Stimulated activated CD4-positive, alpha-beta T cell treated with anti-CD3 and anti-CD28 coated beads, Interleukin-15, amount 100 ng/mL, for 1 hour (primary cell): ENCODE results near the gene C1QTNF12.

Experiments
- DNase-seq, 2 donors: peaks; one replicate each; pipeline ENCODE4 v3.0.0-alpha.2; 2020; ENCODE audit warnings: low read depth in 1 of 2, low spot score in 1 of 2

C1QTNF12 gene

DNA sequence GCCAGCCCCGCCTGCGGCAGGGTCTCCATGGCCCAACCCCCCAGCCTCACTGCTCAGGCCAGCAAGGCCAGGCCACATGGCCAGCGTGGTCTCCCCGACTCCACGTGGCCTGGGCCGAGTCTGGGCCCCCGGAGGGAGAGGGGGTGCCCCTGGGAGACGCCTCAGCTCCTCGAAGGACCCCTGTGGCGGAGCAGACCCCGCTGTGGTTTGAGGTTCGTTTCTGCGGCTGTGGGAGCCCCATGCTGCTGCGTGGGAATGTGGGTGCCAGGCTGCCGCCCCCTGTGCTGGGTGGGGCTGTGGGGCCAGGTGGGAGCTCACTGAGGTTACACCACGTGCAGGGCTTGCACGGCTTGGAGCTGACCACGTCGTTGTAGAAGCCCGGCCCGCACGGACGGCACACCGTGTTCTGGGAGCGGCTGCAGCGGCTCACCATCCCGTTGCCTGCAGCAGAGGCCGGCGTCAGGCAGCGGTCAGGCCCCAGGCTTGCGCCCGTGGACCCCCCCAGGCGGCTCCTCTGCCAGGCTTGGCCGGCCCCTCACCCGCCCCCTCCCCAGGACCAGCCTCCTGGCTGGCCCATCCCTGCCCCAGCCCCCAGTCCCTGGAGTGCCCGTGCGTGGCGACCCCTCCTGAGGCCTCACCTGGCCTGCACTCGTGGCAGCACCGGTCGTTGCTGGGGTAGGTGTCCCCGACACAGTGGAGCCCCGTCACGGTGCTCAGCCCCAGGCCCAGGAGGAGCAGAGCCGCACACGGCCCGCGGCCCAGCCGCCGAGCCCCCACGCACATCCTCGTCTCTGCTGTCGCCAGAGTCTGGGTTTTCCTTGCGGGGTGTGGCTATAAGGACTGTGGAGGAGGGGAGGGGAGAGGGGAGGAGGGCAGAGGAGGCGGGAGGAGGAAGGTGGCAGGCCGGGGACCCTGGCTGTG, 32.9 kb downstream of the C1QTNF12 start, which contains the start of gene TNFRSF4:
TNFRSF4 (minus strand) TSS at position 809 of the 921 bp plus-strand sequence; CDS start at position 783, 26 bp downstream.
- peak in 1 of 2 donors; percentile 53 for DNase-seq

GRCh38 chr1:1212780-1213344, 33.7 kb downstream of the C1QTNF12 start:
- DNase-seq = no peak

- no peak for DNase-seq
Measured at GRCh38 chr1:1211541-1212441, 34.7 kb downstream of the C1QTNF12 start.

GRCh38 chr1:1210726-1211540, 35.6 kb downstream of the C1QTNF12 start:
- no peak for DNase-seq

- no peak for DNase-seq
Measured at GRCh38 chr1:1208713-1209433, 37.6 kb downstream of the C1QTNF12 start.

- DNase-seq = no peak
Measured at GRCh38 chr1:1207571-1207892, 39.0 kb downstream of the C1QTNF12 start.

- no peak for DNase-seq
Measured at GRCh38 chr1:1206966-1207531, 39.5 kb downstream of the C1QTNF12 start.

DNA sequence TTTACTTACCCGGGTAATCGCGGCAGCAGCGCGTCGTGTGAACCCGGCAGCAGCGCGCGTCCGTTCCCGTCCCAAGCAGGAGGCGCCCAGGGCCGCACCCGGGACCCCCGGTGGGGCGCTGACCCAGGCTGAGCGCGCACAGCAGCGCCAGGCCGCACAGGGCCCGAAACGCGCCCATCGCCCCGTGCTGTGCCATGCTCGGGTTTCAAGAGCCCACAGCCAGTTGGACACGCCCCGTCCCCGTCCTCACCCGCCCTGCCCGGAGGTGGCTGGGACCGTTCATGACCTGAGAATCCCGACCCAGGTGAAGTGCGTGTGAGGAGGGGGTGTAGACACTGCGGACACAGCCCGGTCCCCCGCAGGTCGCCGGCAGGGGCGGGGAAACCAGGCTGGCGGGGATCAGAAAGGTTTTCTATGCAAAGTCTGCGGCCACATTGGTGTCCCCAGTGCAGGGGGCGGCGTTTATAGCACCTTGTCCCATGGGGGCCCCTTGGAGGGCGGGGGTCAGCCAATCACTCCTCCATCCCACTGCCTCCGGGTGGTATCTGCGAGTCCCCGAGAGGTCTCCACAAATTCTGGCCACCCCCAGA, 40.1 kb downstream of the C1QTNF12 start, which contains the start of gene TNFRSF18:
TNFRSF18 (minus strand) TSS at position 217 of the 590 bp plus-strand sequence; CDS start at position 196, 21 bp downstream.
- peak in 1 of 2 donors; percentile 48 for DNase-seq

DNA sequence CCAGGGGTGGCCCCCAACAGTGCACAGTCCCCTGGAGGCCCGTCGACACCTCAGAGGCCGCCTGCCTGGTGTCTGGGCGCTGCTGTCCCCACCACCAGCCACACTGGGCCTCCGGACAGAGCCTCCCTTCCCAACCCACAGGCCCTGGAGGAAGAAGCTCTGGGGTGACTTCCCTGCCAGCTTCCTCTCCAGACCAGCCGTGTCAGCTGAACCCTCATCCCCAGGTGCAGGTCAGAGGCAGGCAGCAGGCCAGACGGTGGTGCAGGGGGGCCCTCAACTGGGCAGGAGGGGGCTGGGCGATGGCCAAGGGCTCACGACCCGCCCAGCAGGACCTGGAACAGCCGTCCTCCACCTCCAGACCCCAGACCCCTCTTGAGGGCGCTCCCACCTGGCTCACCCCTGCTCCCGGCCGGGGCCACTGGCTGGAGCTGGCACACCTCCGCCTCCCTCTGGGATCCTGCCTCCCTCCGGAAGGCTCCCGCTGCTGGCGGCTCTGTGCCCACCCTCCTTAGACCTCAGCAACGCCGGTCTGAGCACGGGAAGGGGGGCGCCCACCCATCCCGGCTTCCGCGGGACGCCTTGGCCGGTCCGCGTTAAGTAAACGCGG, 40.6 kb downstream of the C1QTNF12 start:
- no peak for DNase-seq

DNA sequence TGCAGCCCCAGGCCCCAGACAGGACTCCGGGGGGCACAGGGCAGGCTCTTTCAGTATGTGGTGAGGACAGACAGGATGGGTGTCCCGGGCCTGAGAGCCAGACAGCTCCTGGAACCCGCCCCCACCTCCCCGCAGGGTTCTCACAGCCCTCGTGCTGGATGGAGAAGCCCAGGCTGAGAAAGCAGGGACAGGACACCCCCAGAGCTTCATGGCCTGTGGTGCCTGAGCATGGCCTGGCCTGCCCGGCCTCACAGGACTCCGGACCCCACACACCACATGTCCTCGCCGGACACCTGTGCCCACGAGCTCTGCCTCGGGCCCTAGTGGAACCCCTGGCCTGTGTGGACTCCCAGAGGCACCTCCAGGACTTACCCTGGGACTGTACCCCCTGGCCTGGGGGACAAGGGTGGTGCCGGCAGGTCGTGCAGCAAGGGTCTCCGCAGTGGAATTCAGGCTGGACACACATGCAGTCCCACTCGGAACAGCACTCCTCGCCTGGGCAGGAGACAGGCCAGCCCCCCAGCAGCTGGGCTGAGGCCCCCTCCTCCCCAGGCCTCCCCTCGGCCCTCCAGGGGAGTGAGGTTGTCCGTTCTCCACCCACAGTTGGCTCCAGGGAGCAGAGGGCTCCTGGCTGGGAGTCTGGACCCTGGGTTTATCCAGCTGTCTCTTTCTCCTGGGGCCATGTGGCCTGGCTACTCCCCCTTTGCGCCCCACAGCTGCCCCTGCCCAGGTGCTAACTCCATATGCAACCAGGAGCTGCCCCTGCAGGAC, 41.3 kb downstream of the C1QTNF12 start:
- no peak for DNase-seq

- DNase-seq = no peak
Measured at GRCh38 chr1:1204425-1204920, 42.0 kb downstream of the C1QTNF12 start.

- no peak for DNase-seq
Measured at GRCh38 chr1:1203561-1204424, 42.7 kb downstream of the C1QTNF12 start.

- no peak for DNase-seq
Measured at GRCh38 chr1:1202831-1203560, 43.5 kb downstream of the C1QTNF12 start.

GRCh38 chr1:1200876-1201810, 45.4 kb downstream of the C1QTNF12 start:
- peak; percentile 82 to 95 for DNase-seq
